ENCODE measurements around the gene CYB561D1. TPM values are rescaled to one million over a fixed set of nuclear protein-coding genes. Genes with fewer than 3 reads are reported as not detected.

CYB561D1 gene
- total and polyA plus RNA-seq, 2 of the 8 experiments (the other 6 are each of a cell fraction or from before 2014, with no cell fraction given) = 3.6 to 3.8 TPM

GRCh38 chr1:109497449-109498160, 3.7 kb downstream of the CYB561D1 start:
- no peak overlapping the region for H4K8ac ChIP-seq (ENCODE audit: extremely low read depth, insufficient read depth, low read length)
- H3K4me2 ChIP-seq (ENCODE audit: insufficient read depth in 1 of 2, low read depth in 2 of 2, low read length in 2 of 2) = peak overlapping the region in 1 of 2 experiments; percentile 20; a peak in 2 of 4 replicates
- H4K20me1 ChIP-seq (replicated peaks in 1 of 2; ENCODE audit: control insufficient read depth in 1 of 2, insufficient read depth in 2 of 2, low read length in 2 of 2) = peaks cover 0 to 2% of the 10 kb centered on the region in 2 experiments
- no peaks in the 10 kb centered on the region for H3K79me1 ChIP-seq (ENCODE audit: low read depth, low read length)
- H2BK5ac ChIP-seq (ENCODE audit: low read depth, low read length) = peak overlapping the region; percentile 45
- peaks cover 0 to 11% (median 5%) of the 10 kb centered on the region in 4 experiments; a peak in 5 of 7 replicates for H3K4me1 ChIP-seq (replicated peaks in 1 of 4; ENCODE audit: control insufficient read depth in 3 of 4, insufficient read depth in 4 of 4, low read length in 3 of 4)
- no peaks in the 10 kb centered on the region for H3K27me3 ChIP-seq (replicated peaks in 1 of 4; ENCODE audit: control insufficient read depth in 3 of 4, extremely low read depth in 1 of 4, insufficient read depth in 3 of 4, low read length in 3 of 4)
- no peak overlapping the region for H3K27ac ChIP-seq (ENCODE audit: low read depth, low read length)
- H3K23ac ChIP-seq (ENCODE audit: insufficient read length) = no peak overlapping the region
- ChIA-PET POLR2A (ENCODE audit: partially characterized antibody) (interaction anchor here (1.1 to 4.1 kb wide), 7 partner anchors 8 to 72 kb away, joined by 3 to 20 read pairs (median 7); partner anchors contain the start of genes AMIGO1, ATXN7L2 and PSMA5), CTCF (ENCODE audit: partially characterized antibody) (interaction anchor here (0.6 to 43.7 kb wide), 20 partner anchors 2 to 483 kb away, joined by 3 to 1755 read pairs (median 4); partner anchors contain the start of genes AMIGO1, ATXN7L2, CYB561D1 and GNAI3)
- H3K4me3 ChIP-seq (ENCODE audit: extremely low read depth in 1 of 4, insufficient read depth in 2 of 4, low read depth in 3 of 4, low read length in 4 of 4) = no peak overlapping the region
- no peak overlapping the region for H4K91ac ChIP-seq (replicated peaks; ENCODE audit: insufficient read length, low read length)
- H2BK12ac ChIP-seq (ENCODE audit: low read depth, low read length) = no peak overlapping the region
- H2BK20ac ChIP-seq (ENCODE audit: low read length) = 0 out of 2 replicates have a peak overlapping the region, but pooled peaks have one; percentile 4
- no peak overlapping the region for H4K5ac ChIP-seq (ENCODE audit: insufficient read length, low read depth, low read length)
- H2BK15ac ChIP-seq (ENCODE audit: low read length) = no peak overlapping the region
- H2AFZ ChIP-seq (ENCODE audit: low read length) = no peak overlapping the region
- 69% methylated on average over 9 of the region's 9 CpGs; no CpG with 5 or more reads in 1 of the 2 experiments for WGBS, 2 experiments (ENCODE audit: extremely low coverage in 1 of 2, insufficient coverage in 1 of 2, insufficient read length in 1 of 2, insufficient replicate concordance in 2 of 2, low coverage in 1 of 2, low lambda C conversion rate in 2 of 2, missing lambda C conversion rate in 1 of 2)
- H3K79me2 ChIP-seq (ENCODE audit: control insufficient read depth in 1 of 2, insufficient read depth in 2 of 2, low read length in 2 of 2) = no peaks in the 10 kb centered on the region
- no peak overlapping the region for H3K18ac ChIP-seq (ENCODE audit: extremely low read depth, low read length)
- FAIRE-seq (no peak), DNase-seq (ENCODE audit: low read depth in 1 of 2, low spot score in 2 of 2) (no peak)
- H3K9me3 ChIP-seq (ENCODE audit: insufficient read depth in 2 of 2, low read depth in 1 of 2, low read length in 1 of 2) = no peaks in the 10 kb centered on the region
- H3K14ac ChIP-seq (ENCODE audit: insufficient read length) = no peak overlapping the region
- peaks cover 0 to 2% (median 0%) of the 10 kb centered on the region in 4 experiments; a peak in 2 of 8 replicates for H3K36me3 ChIP-seq (ENCODE audit: control insufficient read depth in 2 of 4, insufficient read depth in 4 of 4, low read length in 3 of 4)
- H2BK120ac ChIP-seq (replicated peaks; ENCODE audit: low read depth, low read length) = no peak overlapping the region
- H2AK5ac ChIP-seq (ENCODE audit: low read depth, low read length) = no peak overlapping the region; the same call in 1 of the 2 replicates
- H3K56ac ChIP-seq (replicated peaks; ENCODE audit: insufficient read length, low read depth, low read length) = no peak overlapping the region
- H3K4ac ChIP-seq (replicated peaks; ENCODE audit: insufficient read length, low read depth, low read length) = no peak overlapping the region
- H3K9ac ChIP-seq (replicated peaks in 1 of 4; ENCODE audit: extremely low read depth in 1 of 4, low read depth in 3 of 4, low read length in 3 of 4) = no peak overlapping the region
- H3K23me2 ChIP-seq (ENCODE audit: low read depth, low read length) = peaks cover 2% of the 10 kb centered on the region
- TF ChIP-seq E2F6 (IDR thresholded peaks at IDR 0.05) (no peak), MAX (IDR thresholded peaks at IDR 0.05) (no peak), USF2 (IDR thresholded peaks at IDR 0.05; ENCODE audit: low read length) (no peak), CTBP2 (IDR thresholded peaks at IDR 0.05; ENCODE audit: borderline replicate concordance, insufficient read depth, insufficient read length, low read length) (no peak), CBX5 (IDR thresholded peaks at IDR 0.05; ENCODE audit: low read depth, low read length) (no peak), SIN3A (conservative IDR thresholded peaks at IDR 0.05 in 1 of 2, IDR thresholded peaks at IDR 0.05 in 1 of 2; ENCODE audit: low read depth in 1 of 2, low read length in 2 of 2) (no peak), JUN (IDR thresholded peaks at IDR 0.05; ENCODE audit: low read depth, low read length) (no peak), CEBPB (IDR thresholded peaks at IDR 0.05; ENCODE audit: low read depth, low read length) (no peak), RXRA (IDR thresholded peaks at IDR 0.05; ENCODE audit: insufficient read depth, low read depth, low read length) (no peak)

All from H1 (cell line).